ENCODE results near the gene ST6GALNAC4.
A peak's percentile ranks its signal among the peaks of the same experiment; 100 is the strongest.
"Not testable (repeated sequence)": the region's sequence is repeated elsewhere in the genome, so short reads cannot be mapped to it uniquely, and the experiment has no call there.

Gene ST6GALNAC4

DNA sequence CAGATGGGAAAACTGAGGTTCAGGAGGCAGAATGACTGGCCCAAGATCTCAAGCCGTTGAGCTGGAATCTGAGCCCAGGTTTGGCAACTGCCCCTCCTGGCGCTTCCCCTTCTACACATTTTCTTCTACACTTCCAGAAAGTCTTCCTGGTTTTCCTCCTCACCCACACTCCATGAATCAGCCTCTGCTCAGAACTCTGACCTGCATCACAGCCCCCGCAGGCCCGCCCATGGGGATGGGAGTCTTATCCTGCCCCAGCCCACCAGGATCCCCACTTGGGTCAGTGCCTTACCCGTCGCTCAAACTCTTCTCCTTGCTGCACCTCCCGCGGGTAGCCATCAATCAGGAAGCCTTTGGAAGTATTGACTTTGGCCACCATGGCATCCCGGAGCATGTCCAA, 45.3 kb downstream of the ST6GALNAC4 start:
- no peak overlapping the region for H3K4me3 ChIP-seq (replicated peaks; ENCODE audit: low read depth, low read length)
- no peak for DNase-seq (ENCODE audit: extremely low read depth, low read depth)
- TF ChIP-seq, protein P1, sequence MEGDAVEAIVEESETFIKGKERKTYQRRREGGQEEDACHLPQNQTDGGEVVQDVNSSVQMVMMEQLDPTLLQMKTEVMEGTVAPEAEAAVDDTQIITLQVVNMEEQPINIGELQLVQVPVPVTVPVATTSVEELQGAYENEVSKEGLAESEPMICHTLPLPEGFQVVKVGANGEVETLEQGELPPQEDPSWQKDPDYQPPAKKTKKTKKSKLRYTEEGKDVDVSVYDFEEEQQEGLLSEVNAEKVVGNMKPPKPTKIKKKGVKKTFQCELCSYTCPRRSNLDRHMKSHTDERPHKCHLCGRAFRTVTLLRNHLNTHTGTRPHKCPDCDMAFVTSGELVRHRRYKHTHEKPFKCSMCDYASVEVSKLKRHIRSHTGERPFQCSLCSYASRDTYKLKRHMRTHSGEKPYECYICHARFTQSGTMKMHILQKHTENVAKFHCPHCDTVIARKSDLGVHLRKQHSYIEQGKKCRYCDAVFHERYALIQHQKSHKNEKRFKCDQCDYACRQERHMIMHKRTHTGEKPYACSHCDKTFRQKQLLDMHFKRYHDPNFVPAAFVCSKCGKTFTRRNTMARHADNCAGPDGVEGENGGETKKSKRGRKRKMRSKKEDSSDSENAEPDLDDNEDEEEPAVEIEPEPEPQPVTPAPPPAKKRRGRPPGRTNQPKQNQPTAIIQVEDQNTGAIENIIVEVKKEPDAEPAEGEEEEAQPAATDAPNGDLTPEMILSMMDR (IDR thresholded peaks at IDR 0.05; ENCODE audit: low read depth, low read length, missing control alignments): no peak

DNA sequence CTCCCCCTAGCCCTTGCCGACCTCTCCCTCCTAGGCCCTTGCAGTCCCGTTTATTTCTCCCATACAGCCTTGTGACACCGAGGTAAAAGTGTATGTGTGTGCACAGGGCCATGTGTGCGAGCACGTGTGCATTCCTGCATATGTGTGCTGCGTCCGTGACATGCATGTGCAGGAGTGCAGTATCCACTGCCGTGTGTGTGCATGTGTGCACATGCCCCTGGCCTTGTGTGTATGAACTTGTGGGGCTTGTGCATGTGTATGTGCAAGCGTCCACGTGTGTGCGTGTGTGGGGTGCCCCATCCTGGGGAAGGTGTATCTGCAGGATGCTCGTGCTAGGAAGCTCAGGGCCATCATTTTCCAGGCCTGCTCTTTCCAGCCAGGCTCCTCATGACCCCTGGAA, 46.0 kb downstream of the ST6GALNAC4 start:
- no peak for DNase-seq (ENCODE audit: extremely low read depth, low read depth)
- TF ChIP-seq, protein P1 (IDR thresholded peaks at IDR 0.05; ENCODE audit: low read depth, low read length, missing control alignments): no peak
- H3K4me3 ChIP-seq (replicated peaks; ENCODE audit: low read depth, low read length): no peak overlapping the region

DNA sequence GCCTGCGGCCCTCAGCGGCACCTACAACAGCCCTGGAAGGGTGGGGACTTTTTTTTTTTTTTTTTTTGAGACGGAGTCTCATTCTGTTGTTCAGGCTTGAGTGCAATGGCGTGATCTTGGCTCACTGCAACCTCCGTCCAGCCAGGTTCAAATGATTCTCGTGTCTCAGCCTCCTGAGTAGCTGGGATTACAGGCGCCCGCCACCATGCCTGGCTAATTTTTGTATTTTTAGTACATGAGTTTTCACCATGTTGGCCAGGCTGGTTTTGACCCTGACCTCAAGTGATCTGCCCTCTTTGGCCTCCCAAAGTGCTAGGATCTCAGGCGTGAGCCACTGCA, 46.7 kb downstream of the ST6GALNAC4 start:
- H3K4me3 ChIP-seq (replicated peaks; ENCODE audit: low read depth, low read length); DNase-seq (ENCODE audit: extremely low read depth, low read depth): not testable (repeated sequence)

DNA sequence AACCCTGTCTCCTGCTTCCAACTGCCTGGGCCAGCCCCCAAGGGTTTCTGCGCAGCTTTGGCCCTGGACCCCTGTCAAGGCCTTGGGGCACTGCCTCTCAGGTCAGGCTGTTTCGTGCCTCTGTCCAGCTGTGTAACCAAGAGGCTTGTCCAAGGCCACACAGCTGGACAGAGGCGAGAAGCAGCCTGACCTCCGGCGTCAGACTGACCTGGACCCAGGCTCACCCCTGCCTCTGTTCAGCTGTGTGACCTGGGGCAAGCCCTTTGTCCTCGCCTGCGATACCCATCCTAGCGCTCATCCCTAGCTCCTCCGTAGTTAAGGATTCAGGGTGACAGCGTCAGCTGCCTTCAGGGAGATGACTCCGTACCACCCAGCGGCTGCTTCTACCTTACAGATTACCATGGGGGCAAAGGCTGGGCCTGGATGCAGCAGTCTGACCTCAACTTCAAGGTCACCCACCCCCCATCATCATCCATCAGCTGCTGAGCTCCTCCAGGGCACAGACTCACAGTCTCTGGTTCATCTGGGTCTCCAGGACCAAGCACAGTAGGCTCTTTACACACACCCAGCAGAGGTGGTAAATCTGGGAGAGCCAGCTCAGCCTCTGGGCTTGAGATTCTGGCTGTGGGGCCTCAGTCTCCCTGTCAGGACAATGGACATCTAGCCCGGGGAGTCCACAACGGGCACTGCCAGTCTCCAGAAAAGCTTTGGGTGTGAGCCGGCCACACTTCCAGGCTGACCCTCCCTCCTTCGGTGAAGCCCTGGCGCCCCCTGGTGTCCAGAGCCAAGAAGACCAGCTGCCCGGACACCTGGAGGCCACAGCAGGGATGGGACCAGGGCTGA, 47.3 kb downstream of the ST6GALNAC4 start:
- DNase-seq (ENCODE audit: extremely low read depth, low read depth): peak; percentile 42
- TF ChIP-seq, protein P1 (IDR thresholded peaks at IDR 0.05; ENCODE audit: low read depth, low read length, missing control alignments): peak; percentile 92
- no peak overlapping the region for H3K4me3 ChIP-seq (replicated peaks; ENCODE audit: low read depth, low read length)

DNA sequence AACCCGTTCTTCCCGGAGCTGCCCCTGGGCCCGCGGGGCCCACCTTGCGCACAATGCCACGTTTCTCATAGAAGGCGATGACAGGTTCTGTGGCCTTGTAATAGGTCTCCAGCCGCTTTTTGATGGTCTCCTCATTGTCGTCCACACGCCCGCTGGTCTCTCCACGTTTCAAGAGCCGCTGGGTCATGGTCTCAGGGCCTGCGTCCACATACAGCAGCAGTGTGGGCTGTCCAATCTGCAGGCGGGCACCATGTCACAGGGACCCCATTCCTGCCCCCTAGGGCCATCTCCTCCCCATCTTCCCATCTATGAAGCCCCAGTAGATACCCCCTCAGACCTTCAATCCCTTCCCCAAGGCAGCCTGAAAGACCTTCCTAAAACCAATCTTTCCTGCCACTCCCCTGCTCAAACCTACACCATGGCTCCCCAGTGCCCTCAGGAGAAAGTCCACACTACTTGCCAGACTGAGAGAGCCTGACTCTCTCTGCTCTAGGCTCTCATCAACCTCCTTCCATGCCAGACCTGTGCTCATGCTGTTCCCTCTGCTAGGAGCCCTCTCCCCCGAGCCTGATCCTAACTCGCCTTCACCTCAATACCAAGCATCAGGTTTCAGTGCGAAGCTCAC, 48.5 kb downstream of the ST6GALNAC4 start:
- no peak for DNase-seq (ENCODE audit: extremely low read depth, low read depth)
- no peak overlapping the region for H3K4me3 ChIP-seq (replicated peaks; ENCODE audit: low read depth, low read length)
- TF ChIP-seq, protein P1 (IDR thresholded peaks at IDR 0.05; ENCODE audit: low read depth, low read length, missing control alignments): no peak

DNA sequence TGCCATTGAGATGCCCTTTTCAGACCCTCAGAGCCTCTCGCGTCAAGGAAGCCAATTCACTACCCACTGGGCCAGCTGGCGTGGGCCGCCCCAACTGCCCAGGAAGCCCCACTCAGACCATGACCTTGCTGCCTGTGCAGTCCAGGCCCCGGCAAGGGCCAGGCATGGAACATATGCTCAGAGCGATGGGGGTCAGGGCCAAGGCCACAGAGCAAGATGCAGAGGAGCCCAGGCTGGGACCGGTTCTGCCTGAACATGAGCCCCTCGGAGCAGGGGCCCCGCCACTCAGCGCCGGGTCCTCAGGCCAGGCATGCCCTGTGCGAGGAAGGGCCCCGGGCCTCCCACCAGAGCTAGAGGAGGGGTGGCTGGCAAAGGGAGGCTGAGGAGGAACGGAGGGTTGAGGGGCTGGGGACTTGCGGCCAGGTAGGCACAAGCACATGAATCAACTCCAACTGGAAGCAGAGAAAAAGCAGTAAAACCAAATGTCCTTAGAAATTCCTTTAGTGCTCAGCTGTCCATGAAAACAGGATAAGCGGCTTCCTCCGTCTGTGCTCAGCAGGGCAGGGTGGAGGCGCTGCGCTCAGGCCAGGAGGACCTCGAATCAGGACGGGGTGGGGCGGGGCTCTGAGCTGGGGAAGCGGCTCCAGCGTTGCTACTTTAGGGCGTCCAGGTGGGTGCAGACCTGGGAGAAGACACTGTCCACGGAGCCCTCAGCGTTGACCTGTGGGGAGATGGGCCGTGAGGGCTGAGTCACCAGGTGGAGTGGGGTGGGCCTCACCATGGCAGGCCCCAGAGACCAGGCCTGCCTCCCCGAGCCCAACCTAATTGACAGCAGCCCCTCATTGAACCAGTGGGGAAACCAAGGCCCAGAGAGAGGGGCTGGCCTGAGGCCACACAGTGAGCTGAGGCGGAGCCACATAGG, 49.2 kb downstream of the ST6GALNAC4 start:
- TF ChIP-seq, protein P1 (IDR thresholded peaks at IDR 0.05; ENCODE audit: low read depth, low read length, missing control alignments): no peak
- DNase-seq (ENCODE audit: extremely low read depth, low read depth): no peak
- no peak overlapping the region for H3K4me3 ChIP-seq (replicated peaks; ENCODE audit: low read depth, low read length)

DNA sequence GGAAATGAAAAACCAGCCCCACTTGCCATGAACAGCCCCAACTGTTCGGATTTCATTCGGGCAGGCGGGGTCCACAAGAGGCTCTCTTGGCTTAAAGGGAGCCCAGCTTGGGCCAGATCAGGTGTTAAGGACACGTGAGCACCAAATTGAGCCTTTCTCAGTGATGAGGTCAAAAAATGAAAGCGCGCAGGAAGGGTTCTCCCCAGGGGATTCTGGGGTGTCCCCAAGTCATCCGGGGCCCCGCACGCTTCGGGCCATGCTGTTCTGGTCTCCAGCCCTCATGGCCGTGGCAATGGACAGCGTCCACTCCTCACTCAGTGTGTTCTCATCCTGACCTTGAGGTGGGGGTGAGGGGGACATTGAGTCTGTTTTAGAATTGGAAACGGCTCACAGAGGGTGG, 50.3 kb downstream of the ST6GALNAC4 start:
- no peak for DNase-seq (ENCODE audit: extremely low read depth, low read depth)
- H3K4me3 ChIP-seq (replicated peaks; ENCODE audit: low read depth, low read length): no peak overlapping the region
- TF ChIP-seq, protein P1 (IDR thresholded peaks at IDR 0.05; ENCODE audit: low read depth, low read length, missing control alignments): no peak

Measured in HFF-Myc (cell line).